HG03558 (cell line): ENCODE results near the gene ABTB2.

Experiments used
- ATAC-seq: cut with Tn5 transposase; IDR thresholded peaks from one replicate; pipeline ENCODE4 v1.9.1; 2021; ENCODE audit warnings: moderate number of reproducible peaks; ENCODE audit not compliant: unreplicated experiment; ENCODE audit errors: extremely low read depth

Gene ABTB2

DNA sequence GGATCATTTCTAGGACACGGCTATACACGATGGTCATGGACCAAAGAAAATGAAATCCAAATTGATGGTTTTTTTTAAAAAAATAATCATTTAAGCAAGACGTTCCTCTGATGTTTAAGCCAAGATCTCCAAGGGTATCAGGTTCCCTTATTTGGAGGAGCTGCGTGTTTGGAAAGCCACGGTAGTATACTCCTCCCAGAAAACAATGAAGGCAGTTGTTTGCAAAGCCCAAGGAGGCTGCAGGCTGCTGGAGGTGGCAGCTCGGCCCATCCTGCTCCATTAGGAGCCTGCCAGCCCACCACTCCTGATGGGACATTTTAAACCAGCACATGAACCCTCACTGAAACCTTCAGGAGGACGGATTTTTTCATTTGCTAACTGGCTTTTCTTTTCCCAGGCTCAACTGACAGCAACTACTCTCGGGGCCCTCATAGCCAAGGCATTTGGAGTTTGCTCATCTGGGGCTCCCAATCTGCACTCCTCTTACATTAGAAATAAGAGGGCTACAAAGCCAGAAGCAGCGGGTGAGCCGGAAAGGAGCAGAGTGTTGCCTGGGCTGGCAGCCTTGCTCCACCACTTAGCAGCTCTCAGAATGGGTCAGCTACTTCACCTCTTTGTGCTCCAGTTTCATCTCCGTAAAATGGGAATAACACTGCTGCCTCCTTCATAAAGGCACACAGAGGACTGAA lies 58.4 kb downstream of the ABTB2 start:
- ATAC-seq = no peak

DNA sequence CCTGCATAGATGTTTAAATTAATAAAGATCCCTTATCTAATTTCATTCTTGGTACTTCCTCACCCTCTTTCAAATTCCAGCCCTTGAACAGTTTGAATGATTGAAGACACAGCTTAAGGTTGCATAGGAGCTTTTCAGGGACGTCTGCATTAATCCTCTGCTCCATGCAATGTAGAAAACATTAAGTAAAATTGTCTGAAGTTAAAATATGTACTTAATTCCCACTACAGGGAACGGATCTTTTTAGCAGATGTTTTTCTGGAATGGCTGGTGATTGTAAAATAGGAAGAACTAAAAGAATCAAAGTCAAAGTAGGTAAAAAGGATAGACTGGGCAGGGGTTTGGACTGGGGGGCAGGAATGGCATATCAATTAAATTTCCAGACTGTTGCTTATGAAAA lies 58.9 kb downstream of the ABTB2 start:
- ATAC-seq = no peak

DNA sequence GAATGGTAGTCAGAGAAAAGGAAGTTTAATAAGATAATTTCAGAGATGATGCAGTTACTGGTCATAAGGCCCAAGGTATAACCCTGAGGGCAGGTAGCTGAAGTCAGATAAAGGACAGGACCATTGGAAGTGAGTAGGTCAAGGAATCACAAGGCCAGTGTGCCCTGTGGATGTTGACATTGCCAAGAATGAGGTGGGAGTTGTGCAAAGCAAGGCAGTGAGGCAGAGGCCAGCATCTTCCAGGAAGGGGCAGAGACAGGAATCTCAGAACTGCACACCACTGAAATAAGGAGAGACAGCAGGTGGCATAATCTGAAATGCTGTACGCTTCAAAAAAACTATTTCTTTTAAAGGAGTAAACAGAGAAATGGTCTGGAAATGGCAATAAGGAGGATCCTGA lies 61.4 kb downstream of the ABTB2 start:
- no peak for ATAC-seq

DNA sequence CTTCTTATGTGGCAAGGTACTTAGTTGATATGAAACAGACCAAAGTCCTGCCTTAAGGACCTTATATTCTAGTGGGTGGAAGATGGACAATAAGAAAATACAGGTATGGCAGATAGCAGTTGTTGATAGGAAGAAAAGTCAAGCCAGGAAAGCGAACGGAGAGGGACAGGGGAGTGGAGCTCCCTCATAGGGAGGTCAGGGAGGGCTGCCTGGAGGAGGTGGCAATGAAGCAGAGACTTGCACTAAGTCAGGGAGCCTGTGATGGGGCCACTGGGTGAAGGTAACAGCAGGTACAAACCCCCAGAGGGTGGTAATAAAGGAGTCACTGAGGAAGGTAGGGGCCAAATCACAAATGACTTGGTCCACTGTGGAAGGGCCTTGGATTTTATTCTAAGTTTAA lies 65.3 kb downstream of the ABTB2 start:
- no peak for ATAC-seq

GRCh38 chr11:34292111-34292510 lies 65.7 kb downstream of the ABTB2 start:
- no peak for ATAC-seq

DNA sequence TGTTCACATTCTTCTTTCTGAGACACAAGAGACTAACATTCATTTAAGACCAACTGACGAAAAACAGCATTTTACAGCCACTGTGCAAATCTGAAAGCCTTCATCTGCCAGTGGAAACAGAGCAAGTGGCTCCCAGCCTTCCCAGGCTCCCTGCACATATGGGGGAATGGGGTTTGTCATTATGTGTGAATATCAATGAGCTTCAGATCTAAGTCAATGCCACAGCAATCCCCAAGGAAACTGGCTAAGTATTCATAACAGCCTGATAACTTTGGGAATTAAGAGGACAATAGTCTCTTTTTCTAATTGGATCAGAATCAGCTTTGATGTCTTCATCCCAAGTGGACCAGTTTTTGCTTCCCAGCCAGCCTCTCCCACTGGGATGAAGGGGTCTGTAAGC lies 66.9 kb downstream of the ABTB2 start:
- ATAC-seq = no peak

GRCh38 chr11:34288492-34288891 lies 69.3 kb downstream of the ABTB2 start:
- no peak for ATAC-seq

- ATAC-seq = no peak
Observed at GRCh38 chr11:34284811-34285481, 72.9 kb downstream of the ABTB2 start.

- ATAC-seq = no peak
Observed at GRCh38 chr11:34284156-34284555, 73.7 kb downstream of the ABTB2 start.

GRCh38 chr11:34280945-34281872 lies 76.6 kb downstream of the ABTB2 start:
- ATAC-seq = no peak

GRCh38 chr11:34278693-34279297 lies 79.0 kb downstream of the ABTB2 start:
- ATAC-seq = peak; percentile 65

DNA sequence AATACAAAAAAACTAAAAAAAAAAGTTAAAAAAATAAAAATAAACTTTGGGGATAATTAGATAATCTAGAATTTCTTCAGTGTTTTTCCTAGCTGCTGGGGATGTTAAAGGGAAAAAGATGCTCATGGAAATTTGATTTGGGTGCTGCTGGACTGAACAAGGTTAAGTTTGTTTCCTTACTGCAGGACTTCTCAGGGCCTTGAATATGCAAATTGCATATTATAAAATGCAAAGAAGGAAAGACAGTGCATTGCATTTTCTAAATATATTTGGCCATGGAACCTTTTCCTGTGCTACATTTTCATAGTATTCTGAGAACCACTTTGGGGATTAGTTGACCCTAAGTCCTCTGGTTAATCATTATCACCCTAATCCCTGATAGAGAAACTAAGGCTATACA lies 79.6 kb downstream of the ABTB2 start:
- ATAC-seq = no peak

GRCh38 chr11:34277171-34277570 lies 80.6 kb downstream of the ABTB2 start:
- no peak for ATAC-seq

GRCh38 chr11:34276352-34276864 lies 81.4 kb downstream of the ABTB2 start:
- ATAC-seq = no peak

- no peak for ATAC-seq
Observed at GRCh38 chr11:34275486-34275885, 82.3 kb downstream of the ABTB2 start.

DNA sequence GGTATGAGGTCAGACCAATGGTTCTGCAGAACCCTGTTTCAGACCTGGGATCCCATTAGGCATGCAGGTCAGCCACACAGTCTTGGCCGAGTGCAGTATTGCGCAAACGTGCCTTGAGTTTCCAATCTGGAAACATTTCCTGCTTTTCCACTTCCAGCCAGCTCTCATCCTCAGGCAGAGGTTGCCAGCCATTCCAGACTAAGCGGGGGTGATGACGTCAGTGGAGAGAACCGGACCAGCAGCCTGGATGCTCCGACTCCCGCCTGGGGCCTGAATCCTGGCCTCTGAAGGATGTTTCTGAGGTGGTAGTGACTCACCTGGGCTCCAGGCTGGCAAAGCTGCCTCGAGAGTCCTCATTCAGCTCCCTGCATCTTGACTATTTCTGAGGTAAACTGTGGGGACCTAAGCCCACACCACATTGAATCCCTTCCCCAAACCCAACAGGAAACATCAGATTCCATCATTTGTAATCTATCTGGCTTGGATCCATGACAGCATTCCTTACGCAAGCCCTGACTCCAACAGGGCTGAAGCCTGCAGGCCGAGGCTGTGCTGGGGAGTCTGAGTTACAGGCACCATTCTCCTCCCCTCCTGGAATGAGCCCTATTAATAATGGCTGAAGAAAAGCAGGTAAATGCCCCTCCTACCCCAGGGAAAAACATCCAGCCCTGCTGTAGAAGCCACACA lies 83.0 kb downstream of the ABTB2 start:
- no peak for ATAC-seq

- ATAC-seq = no peak
Observed at GRCh38 chr11:34273099-34273498, 84.7 kb downstream of the ABTB2 start.

DNA sequence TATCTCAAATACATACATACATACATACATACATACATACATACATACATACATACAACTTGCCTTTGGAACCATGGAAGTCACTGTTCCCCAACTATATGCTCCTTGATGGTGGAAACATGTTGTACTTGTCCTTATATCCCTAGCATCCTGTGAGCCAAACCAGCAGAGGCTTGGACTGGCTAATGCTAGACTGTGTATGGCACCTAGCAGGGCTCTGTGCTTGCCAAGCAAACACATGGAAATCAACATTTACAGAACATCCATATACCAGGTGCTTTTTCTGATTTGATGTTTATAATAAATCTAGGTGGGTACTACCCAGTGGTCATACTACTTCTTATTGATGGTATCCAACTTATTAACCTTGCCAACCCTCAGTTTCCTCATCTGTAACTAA lies 86.1 kb downstream of the ABTB2 start:
- ATAC-seq = no peak

DNA sequence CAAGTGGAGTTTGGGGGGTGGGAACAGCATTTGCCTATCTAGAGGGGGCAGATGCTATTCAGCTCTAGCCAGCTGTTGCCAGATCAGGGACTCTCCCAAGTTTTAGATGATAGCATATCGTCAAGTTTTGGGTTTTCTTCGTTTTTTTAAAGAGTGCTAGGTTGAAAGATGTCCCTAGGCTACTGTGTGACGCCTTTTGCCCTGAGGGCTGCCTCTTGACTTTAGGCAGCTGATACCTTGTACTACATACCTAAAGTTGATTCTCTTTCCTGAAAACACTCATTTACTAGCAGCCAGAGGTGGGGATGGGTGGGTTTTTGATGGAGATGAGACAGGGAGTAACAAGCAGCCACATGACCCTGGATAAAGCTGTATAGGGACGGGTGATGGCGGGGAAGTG lies 87.1 kb downstream of the ABTB2 start:
- ATAC-seq = no peak

DNA sequence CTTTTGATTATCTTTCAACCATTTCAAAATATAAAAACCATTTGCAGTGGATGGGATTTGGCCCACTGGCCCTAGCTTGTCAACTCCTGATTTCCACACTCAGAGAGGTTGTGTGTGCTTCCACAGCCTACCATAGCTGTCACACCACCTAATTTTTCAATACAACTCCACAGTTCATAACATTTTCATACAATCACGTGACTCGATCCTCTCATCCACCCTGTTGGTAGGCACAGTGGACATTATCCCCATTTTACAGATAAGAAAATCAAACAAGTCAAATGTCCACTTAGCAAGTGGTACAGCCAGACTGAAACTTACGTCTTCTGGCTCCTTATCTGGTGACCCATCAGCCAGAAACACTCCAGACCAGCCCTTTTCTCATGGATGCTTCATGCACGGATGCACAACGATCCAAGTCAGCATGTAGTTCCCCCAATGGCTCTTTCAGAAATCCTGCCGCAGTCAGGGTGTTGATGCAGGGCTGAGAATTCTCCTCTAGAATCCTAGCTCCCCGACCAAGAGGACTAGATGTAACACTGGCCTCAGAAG lies 88.0 kb downstream of the ABTB2 start:
- no peak for ATAC-seq
